HG03439 (cell line): ENCODE results near the gene PMAIP1.

Experiments
- ATAC-seq: cut with Tn5 transposase; IDR thresholded peaks from one replicate; pipeline ENCODE4 v1.9.1; 2021; ENCODE audit warnings: mild to moderate bottlenecking, moderate library complexity; ENCODE audit not compliant: unreplicated experiment

Gene PMAIP1

DNA sequence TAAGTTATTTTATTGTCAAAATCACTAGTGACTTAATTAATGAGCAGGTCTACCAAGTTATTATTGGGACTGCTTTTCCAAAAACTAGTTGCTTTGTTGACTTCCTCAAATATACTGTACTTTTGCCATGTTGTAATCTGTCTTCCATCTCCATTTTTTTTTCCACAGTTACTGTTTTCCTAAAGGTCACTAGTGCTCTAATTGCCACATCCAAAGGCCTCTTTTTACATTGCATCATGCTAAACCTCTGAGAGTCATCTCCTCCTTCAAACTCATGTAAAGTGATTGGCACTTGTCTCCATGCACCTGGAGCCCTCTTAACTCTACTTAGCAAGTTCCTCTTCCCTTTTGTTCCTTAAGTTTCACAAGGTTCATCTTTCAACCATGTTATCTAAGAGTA lies 11.8 kb downstream of the PMAIP1 start:
- ATAC-seq, result no peak

DNA sequence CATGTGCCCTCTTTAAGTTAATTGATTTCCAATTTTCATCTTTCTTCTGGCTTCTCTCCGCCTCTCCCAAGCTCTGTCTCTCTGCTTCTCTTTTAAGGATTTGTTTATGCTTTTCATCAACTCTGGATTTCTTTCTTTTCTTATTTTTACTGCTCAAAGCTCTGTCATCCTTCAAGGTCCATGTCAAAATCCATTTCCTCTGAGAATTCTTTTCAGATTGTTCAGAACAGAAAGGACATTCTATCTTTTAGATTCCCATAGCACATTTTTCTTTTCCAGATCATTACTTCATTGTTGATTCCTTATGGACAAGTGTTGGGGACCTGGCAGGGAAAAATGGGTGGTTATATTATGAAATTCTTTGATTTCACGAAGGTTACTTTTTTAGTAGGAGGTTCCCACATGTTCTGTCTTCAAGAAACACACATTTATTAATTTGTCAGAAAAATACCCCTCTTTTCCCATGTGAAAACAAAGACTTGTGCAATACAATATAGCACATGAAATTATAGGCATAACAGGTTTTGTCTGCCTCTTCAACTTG lies 12.3 kb downstream of the PMAIP1 start:
- no peak for ATAC-seq

GRCh38 chr18:59915606-59916005 lies 15.8 kb downstream of the PMAIP1 start:
- no peak for ATAC-seq

- no peak for ATAC-seq
These were observed 16.9 kb downstream of the PMAIP1 start for GRCh38 chr18:59916746-59917145.

GRCh38 chr18:59917422-59917821 lies 17.6 kb downstream of the PMAIP1 start:
- no peak for ATAC-seq

DNA sequence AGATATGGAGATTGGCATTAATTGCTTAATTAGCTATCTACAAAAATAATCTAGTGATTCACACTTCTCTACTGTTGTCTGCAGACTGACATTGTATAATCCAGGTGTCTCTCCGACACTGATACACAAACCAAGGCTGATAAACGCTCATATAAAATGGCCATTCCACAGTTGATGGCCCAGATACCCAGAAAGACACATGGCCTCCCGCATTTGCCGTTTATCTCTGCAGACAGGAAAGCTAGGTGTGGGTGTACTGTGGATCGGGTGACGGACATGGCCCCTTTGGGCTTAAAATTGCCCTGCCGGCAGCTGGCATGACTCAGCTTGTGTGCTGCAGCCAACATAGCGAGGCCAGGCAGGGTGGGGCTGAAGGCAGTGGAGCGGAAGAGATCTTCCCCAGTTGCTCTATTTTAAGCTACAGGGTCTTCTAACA lies 18.5 kb downstream of the PMAIP1 start:
- ATAC-seq, result peak; percentile 56

- no peak for ATAC-seq
These were observed 19.2 kb downstream of the PMAIP1 start for GRCh38 chr18:59918997-59919396.

GRCh38 chr18:59921384-59921891 lies 21.6 kb downstream of the PMAIP1 start:
- no peak for ATAC-seq

DNA sequence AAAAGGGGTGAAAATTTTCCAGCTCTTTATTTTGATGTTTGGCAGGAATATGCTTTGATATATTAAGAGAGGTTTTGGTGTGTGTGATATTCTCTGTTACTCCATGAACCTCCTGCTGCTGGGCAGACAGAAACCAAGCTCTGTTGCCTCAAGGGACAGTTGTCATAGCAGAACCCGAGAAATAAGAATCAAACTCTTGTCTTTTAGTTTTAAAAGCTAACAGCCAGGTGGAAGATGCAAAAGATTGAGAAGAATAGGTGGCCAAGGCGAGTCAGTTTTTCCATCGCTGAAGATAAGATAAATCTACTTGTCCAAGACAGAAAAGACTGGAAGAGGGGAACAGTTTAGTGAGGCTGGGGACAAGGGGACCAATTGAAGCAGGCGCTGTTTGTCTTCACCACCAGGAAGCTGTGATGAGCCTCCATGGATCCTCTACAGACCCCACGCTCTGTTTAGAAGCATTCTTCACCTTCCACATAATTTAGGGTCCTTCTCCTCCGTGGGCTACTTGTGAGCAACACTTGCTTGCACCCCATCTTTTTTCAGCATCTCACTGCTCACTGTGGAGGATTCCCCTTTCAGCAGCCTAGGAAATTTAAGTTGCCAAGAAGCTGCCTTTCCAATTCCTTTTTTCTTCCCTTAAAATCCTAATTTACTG lies 23.9 kb downstream of the PMAIP1 start:
- ATAC-seq, result peak; percentile 36

DNA sequence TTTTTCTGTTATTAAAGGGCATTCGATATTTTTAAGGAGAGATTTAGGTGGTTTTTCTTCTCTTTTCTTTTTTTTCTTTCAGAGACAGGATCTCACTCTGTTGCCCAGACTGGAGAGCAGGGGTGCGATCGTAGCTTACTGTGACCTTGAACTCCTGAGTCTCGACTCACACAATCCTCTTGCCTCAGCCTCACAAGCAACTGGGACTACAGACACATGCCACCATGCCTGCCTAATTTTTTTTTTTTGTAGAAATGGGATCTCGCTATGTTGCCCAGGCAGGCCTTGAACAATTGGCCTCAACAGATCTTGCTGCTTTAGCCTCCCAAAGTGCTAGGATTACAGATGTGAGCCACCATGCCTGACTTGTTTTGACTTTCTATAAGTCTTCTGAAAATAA lies 26.3 kb downstream of the PMAIP1 start:
- no peak for ATAC-seq

DNA sequence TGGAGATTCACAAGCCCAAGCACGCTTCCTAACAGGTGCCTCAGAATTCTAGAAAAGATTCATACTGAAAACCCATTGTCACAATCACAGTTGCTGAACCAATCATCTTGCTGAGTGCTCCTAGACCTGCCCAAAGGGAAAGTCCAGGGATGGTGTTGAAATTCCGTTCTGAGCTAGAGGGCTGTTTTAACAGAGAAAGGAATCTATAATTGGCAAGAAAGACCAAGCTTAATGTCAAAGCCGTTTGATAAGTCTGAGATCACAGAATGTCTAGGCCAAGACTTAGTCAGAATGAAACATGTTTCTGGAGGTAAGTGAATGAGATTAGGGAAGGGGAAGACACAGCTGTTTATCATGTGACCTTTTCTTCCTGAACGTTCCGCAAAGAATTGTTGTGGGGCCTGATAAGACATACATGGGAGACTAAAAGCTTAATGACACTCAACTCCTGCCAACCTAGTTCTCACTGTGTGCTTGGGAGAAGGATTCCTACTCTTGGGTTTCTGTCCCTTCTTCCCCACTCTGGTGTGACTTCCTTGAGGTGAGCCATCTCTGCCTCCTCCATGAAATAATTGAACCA lies 27.5 kb downstream of the PMAIP1 start:
- ATAC-seq, result peak; percentile 77

- ATAC-seq, result no peak
These were observed 28.4 kb downstream of the PMAIP1 start for GRCh38 chr18:59928201-59928600.

GRCh38 chr18:59929621-59930295 lies 30.0 kb downstream of the PMAIP1 start:
- ATAC-seq, result no peak

DNA sequence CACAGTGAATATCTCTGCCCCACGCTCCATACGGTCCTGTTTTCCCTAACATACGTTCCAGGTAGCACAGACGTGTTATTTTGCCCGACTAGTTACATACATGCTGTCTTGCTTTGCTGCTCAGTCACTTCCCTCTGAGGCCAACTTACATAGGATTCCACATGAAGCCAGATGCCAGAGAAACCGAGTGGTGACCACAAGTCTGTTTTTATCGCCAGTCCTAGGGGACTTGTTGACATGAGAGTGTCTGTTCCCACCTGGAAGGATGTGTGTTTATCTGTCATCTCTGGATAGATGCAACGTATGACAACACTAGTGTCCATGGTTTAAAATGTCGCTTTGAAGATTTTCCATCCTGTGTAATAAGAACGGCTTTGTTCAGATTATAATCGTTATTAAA lies 32.6 kb downstream of the PMAIP1 start:
- ATAC-seq, result no peak

DNA sequence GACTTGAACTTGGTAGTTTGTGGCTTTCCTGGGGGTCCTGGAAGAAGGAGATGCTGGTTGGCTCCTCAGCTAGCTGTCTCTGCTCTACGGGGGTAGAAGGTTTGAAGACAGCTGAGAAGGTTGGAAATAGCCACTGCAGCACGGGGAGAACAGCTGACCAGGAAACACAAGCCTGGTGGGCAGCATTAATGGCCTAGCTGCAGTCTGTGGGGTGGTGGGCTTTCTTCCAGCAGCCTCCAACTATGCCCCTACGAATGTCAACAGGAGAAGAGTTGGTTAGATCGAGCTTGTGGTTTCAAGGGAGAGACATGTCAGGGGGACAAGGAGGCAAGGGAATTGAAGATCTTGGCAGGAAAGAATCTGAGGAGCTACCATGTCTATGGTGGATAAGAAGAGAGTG lies 38.9 kb downstream of the PMAIP1 start:
- no peak for ATAC-seq

GRCh38 chr18:59939127-59939526 lies 39.3 kb downstream of the PMAIP1 start:
- no peak for ATAC-seq

GRCh38 chr18:59940068-59940467 lies 40.3 kb downstream of the PMAIP1 start:
- no peak for ATAC-seq

- no peak for ATAC-seq
These were observed 41.5 kb downstream of the PMAIP1 start for GRCh38 chr18:59941331-59941730.

DNA sequence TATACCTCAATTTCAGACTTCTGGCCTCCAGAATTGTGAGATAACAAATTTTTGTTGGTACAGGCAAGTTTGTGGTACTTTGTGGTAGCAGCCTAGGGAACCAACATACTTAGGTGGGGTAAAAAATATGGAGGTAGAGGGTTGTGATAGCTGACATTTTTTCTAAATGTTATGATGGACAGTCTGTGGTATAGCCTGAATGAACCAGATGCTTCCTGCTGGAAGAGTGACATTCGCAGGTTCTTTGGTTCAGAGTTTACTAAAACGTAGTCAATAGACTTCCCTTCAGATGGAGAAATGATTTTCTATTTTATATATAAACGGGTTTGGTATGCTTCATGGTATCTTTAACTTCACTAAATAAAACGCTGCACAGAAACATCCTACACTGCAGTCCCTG lies 42.8 kb downstream of the PMAIP1 start:
- no peak for ATAC-seq

- no peak for ATAC-seq
These were observed 45.7 kb downstream of the PMAIP1 start for GRCh38 chr18:59945544-59945943.

DNA sequence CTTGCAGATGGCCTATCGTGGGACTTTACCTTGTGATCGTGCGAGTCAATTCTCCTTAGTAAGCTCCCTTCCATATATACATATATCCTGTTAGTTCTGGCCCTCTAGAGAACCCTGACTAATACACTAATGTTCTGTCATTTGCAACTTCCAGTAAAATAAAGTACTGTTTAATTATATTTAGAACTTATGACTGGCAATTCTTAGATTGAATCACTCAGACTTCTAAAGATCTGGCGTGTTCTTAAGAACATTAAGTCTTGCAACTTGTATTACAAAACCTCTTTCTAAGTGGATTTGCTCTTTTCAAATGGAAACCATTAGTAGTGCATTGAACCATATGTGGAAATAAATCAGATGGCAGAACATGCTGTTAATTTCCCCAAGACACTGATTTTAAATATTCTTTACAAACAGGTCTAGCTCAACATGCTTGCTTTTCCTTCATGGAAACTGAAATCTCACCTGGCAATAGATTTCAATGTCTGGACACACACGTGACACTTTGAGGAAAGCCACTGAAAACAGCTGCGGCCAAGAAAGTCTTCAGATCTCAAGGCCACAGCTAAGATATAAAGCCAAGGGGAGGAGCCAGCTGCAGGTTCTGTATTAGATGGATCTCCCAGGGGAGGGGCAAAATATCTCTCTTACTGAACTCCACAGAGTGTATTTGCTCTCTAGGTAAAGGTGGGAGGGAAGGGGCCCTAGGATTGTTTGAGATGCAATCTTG lies 50.6 kb downstream of the PMAIP1 start:
- no peak for ATAC-seq
